Measurements from ENCODE around the gene PIM1. TPM values are rescaled to one million over a fixed set of nuclear protein-coding genes. Genes with fewer than 3 reads are reported as not detected.

The PIM1 gene
- total and polyA plus RNA-seq, 9 of the 15 experiments (the other 6 are each of a cell fraction or from before 2014, with no cell fraction given), result 19.0 to 789 (median 212) TPM

- TF ChIP-seq HMGN3 (IDR thresholded peaks at IDR 0.05; ENCODE audit: borderline replicate concordance, extremely low read depth, insufficient read length, low read depth, low read length) (no peak), GATAD2A (IDR thresholded peaks at IDR 0.05) (peak; percentile 80; the same call in 1 of the 2 replicates), ZNF239 (CRISPR knock-in tag; IDR thresholded peaks at IDR 0.05) (no peak; the same call in 1 of the 2 replicates), FOXK2 (conservative IDR thresholded peaks at IDR 0.05 in 1 of 2, IDR thresholded peaks at IDR 0.05 in 1 of 2; ENCODE audit: low read depth in 2 of 2) (no peak), XRCC4 (IDR thresholded peaks at IDR 0.05; ENCODE audit: extremely low read depth, insufficient read depth, insufficient read length) (no peak), NFIX (CRISPR knock-in tag; IDR thresholded peaks at IDR 0.05; ENCODE audit: low read depth) (no peak), CTBP1 (IDR thresholded peaks at IDR 0.05; ENCODE audit: borderline replicate concordance) (no peak), FOXJ3 (CRISPR knock-in tag; IDR thresholded peaks at IDR 0.05) (no peak), NONO (IDR thresholded peaks at IDR 0.05; ENCODE audit: low read depth in 2 of 2, low read length in 1 of 2) (no peak), ZNF311 (CRISPR knock-in tag; IDR thresholded peaks at IDR 0.05) (peak; percentile 24; the same call in 1 of the 2 replicates), ZNF165 (CRISPR knock-in tag; IDR thresholded peaks at IDR 0.05; ENCODE audit: borderline replicate concordance) (no peak; the same call in 1 of the 2 replicates), FOXP4 (CRISPR knock-in tag; IDR thresholded peaks at IDR 0.05; ENCODE audit: borderline replicate concordance) (no peak), CTCF (IDR thresholded peaks at IDR 0.05 in 2 of 3, conservative IDR thresholded peaks at IDR 0.05 in 1 of 3; ENCODE audit: insufficient read depth in 2 of 3, low read depth in 1 of 3, low read length in 3 of 3) (no peak), ETV6 (IDR thresholded peaks at IDR 0.05; ENCODE audit: borderline replicate concordance in 1 of 2, low read depth in 2 of 2, low read length in 1 of 2) (no peak), ETV6 (CRISPR knock-in tag; IDR thresholded peaks at IDR 0.05; ENCODE audit: borderline replicate concordance) (no peak), ZNF740 (CRISPR knock-in tag; IDR thresholded peaks at IDR 0.05) (no peak), ZNF740 (tag; IDR thresholded peaks at IDR 0.05) (peak in 1 of 2 experiments; percentile 42; a peak in 1 of 4 replicates), ZNF507 (tag; conservative IDR thresholded peaks at IDR 0.05) (no peak), ETV1 (tag; conservative IDR thresholded peaks at IDR 0.05; ENCODE audit: low read depth) (peak; percentile 15), ZFP1 (CRISPR knock-in tag; IDR thresholded peaks at IDR 0.05) (no peak), TCF7 (IDR thresholded peaks at IDR 0.05; ENCODE audit: borderline replicate concordance) (no peak), TCF15 (CRISPR knock-in tag; IDR thresholded peaks at IDR 0.05) (no peak)
Measured at GRCh38 chr6:37205175-37205996, 35.4 kb downstream of the PIM1 start (continued).
